Lower leg skin (tissue), 4 donors: ENCODE results near the gene CCDC82. TPM values are rescaled to one million over a fixed set of nuclear protein-coding genes. Genes with fewer than 3 reads are reported as not detected.

Experiments used
- DNase-seq, 2 donors: peaks; one replicate each; pipeline ENCODE4 v3.0.0-alpha.2; 2019; ENCODE audit warnings: low spot score in 2 of 2
- H3K4me3 ChIP-seq: fragments of 200-600 bp; sonication (generic); 2 replicates; pipeline ENCODE4 v1.5.1; 2017; ENCODE audit warnings: mild to moderate bottlenecking, low read depth; ENCODE audit not compliant: poor library complexity, severe bottlenecking
- POLR2A ChIP-seq, 2 donors: fragments of 450-650 bp; IDR thresholded peaks; one replicate each; pipeline ENCODE4 v1.6.1; 2016 to 2017; ENCODE audit warnings: antibody characterized with exemption in 2 of 2, mild to moderate bottlenecking in 1 of 2, moderate library complexity in 1 of 2
- WGBS, 2 donors: methylation state at CpG; one replicate each; pipeline ENCODE4 v1.1.5; 2018; 5-methylcytosine and 5-hydroxymethylcytosine counted together
- intact Hi-C: fragments of 100-400 bp; cut with DNase I; formaldehyde crosslinking; loops from one replicate; pipeline ENCODE4 v1.15.0; 2023; ENCODE audit warnings: low total_unique reads
- total RNA-seq, 4 donors: library from RNA; depleted of rRNA; stranded (reverse); fragments of >200 nt; gene quantifications; one replicate each; pipeline ENCODE4 v1.1.0, GENCODE V29; 2016
- TF ChIP-seq, protein P1 (sequence below), 3 donors: fragments of 450-650 bp; IDR thresholded peaks; one replicate each; pipeline ENCODE4 v1.5.1; 2016; ENCODE audit warnings: antibody characterized with exemption in 3 of 3, mild to moderate bottlenecking in 3 of 3, moderate library complexity in 2 of 3

Gene CCDC82
- total RNA-seq, 4 donors from 2014 or later: 5.4 to 15.2 (median 7.8) TPM

GRCh38 chr11:96339706-96340554, 49.8 kb downstream of the CCDC82 start:
- 31 to 50% methylated on average over 7 of the region's 7 CpGs for WGBS, 2 donors
- no peak for TF ChIP-seq POLR2A (IDR thresholded peaks at IDR 0.05)
- TF ChIP-seq, protein P1, sequence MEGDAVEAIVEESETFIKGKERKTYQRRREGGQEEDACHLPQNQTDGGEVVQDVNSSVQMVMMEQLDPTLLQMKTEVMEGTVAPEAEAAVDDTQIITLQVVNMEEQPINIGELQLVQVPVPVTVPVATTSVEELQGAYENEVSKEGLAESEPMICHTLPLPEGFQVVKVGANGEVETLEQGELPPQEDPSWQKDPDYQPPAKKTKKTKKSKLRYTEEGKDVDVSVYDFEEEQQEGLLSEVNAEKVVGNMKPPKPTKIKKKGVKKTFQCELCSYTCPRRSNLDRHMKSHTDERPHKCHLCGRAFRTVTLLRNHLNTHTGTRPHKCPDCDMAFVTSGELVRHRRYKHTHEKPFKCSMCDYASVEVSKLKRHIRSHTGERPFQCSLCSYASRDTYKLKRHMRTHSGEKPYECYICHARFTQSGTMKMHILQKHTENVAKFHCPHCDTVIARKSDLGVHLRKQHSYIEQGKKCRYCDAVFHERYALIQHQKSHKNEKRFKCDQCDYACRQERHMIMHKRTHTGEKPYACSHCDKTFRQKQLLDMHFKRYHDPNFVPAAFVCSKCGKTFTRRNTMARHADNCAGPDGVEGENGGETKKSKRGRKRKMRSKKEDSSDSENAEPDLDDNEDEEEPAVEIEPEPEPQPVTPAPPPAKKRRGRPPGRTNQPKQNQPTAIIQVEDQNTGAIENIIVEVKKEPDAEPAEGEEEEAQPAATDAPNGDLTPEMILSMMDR (IDR thresholded peaks at IDR 0.05): no peak
- H3K4me3 ChIP-seq: no peak overlapping the region
- intact Hi-C loops: loop anchor here (5.0 kb wide), 2 partner anchors 293 to 493 kb away; no protein-coding TSS in a partner anchor
- no peak for DNase-seq

DNA sequence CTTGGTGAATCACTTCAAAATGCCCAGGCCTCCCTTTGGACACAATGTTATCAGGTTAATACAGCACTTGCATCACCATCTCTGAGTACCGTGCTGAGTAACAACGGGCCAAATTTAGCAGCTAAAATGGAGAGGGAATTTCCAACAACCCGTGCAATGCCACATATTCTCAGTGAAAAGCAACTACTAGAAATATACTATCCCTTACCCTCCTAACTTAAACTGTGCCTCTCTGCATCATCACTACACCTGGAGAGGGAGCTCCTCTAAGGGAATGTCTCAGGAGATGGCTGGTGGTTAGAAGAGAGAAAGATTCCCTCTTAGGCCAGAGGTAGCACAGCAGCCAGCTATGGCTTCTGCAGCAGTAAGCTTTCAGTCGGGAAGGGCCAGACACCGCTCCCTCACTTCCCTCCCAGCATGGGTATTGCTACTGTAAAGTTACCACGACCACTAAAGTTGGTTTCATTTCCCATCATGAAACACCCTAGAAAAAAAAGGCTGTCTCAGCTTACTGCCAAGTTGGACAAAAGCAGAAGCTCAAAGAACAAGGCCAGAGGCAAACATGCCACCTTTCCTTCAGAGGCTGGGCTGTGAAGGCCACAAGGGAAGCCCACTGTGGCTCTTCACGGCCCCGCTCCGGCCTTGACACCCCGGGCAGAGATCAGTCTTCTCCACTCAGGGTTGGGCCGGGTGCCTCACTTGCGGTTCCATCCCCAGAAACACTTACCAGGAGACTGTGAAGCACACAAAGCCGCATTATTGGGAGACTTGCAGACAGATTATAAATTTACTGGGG, 50.6 kb downstream of the CCDC82 start:
- peak in 1 of 2 donors; percentile 89 for DNase-seq
- intact Hi-C loops: no loop called here
- no peak for TF ChIP-seq POLR2A (IDR thresholded peaks at IDR 0.05)
- TF ChIP-seq, protein P1 (IDR thresholded peaks at IDR 0.05): no peak
- no peak overlapping the region for H3K4me3 ChIP-seq
- WGBS, 2 donors: 6 to 7% methylated on average over 12 to 13 of the region's 13 CpGs

DNA sequence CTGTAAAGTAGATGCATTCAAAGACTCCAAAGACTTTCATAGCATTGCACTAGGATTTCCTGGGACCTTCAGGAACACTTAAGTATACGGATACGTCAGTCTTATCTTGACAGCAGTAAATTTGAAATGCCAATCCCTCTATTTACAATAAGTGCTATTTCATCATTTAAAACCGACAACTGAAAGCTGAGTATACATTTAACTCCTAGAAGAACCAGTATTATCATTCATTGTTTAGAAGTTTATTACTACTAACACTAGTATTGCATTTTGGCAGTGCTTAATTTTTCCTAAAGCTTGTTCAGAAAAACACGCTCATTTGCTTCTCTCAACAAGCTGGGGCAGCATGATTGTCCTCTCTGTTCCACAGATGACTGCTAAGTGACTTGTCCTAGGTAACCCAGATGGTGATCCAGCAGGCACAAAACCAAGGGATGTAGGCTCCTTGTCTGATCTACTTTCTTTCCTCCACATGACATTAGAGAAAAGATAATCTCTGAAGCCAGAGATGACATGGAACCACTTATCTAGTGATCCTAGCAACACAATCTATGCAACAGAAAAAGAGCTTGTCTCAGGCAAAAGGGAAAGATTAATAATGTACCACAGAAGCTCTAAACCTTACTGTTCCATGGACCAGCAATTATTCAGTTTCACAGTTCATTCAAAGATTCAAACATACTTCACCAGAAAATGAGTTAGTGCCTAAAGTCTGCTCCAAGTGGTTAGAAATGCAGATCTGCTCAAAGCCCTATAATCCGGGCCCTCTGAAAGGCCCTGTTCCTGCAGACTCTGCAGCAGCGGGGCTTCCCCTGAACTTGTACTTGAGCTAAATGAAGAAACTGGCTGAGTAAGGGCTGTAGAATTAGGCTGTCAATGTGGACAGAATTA, 51.9 kb downstream of the CCDC82 start:
- TF ChIP-seq POLR2A (IDR thresholded peaks at IDR 0.05): no peak
- TF ChIP-seq, protein P1 (IDR thresholded peaks at IDR 0.05): no peak
- no peak overlapping the region for H3K4me3 ChIP-seq
- intact Hi-C loops: no loop called here
- DNase-seq: no peak
- WGBS, 2 donors: 36 to 37% methylated on average over 6 of the region's 6 CpGs

GRCh38 chr11:96335388-96335787, 54.3 kb downstream of the CCDC82 start:
- no peak for DNase-seq
- TF ChIP-seq POLR2A (IDR thresholded peaks at IDR 0.05): no peak
- TF ChIP-seq, protein P1 (IDR thresholded peaks at IDR 0.05): no peak
- intact Hi-C loops: no loop called here
- H3K4me3 ChIP-seq: no peak overlapping the region
- WGBS, 2 donors: 85 to 86% methylated on average over 4 of the region's 4 CpGs

- TF ChIP-seq POLR2A (IDR thresholded peaks at IDR 0.05): no peak
- TF ChIP-seq, protein P1 (IDR thresholded peaks at IDR 0.05): no peak
- H3K4me3 ChIP-seq: no peak overlapping the region
- DNase-seq: no peak
- intact Hi-C loops: no loop called here
- 93 to 95% methylated on average over 4 of the region's 4 CpGs for WGBS, 2 donors
These were observed 55.5 kb downstream of the CCDC82 start for GRCh38 chr11:96334219-96334618.
